ENCODE measurements around the gene CAMSAP2.

CAMSAP2 gene, protein sequence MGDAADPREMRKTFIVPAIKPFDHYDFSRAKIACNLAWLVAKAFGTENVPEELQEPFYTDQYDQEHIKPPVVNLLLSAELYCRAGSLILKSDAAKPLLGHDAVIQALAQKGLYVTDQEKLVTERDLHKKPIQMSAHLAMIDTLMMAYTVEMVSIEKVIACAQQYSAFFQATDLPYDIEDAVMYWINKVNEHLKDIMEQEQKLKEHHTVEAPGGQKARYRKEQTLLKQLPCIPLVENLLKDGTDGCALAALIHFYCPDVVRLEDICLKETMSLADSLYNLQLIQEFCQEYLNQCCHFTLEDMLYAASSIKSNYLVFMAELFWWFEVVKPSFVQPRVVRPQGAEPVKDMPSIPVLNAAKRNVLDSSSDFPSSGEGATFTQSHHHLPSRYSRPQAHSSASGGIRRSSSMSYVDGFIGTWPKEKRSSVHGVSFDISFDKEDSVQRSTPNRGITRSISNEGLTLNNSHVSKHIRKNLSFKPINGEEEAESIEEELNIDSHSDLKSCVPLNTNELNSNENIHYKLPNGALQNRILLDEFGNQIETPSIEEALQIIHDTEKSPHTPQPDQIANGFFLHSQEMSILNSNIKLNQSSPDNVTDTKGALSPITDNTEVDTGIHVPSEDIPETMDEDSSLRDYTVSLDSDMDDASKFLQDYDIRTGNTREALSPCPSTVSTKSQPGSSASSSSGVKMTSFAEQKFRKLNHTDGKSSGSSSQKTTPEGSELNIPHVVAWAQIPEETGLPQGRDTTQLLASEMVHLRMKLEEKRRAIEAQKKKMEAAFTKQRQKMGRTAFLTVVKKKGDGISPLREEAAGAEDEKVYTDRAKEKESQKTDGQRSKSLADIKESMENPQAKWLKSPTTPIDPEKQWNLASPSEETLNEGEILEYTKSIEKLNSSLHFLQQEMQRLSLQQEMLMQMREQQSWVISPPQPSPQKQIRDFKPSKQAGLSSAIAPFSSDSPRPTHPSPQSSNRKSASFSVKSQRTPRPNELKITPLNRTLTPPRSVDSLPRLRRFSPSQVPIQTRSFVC (N-terminal part only)

DNA sequence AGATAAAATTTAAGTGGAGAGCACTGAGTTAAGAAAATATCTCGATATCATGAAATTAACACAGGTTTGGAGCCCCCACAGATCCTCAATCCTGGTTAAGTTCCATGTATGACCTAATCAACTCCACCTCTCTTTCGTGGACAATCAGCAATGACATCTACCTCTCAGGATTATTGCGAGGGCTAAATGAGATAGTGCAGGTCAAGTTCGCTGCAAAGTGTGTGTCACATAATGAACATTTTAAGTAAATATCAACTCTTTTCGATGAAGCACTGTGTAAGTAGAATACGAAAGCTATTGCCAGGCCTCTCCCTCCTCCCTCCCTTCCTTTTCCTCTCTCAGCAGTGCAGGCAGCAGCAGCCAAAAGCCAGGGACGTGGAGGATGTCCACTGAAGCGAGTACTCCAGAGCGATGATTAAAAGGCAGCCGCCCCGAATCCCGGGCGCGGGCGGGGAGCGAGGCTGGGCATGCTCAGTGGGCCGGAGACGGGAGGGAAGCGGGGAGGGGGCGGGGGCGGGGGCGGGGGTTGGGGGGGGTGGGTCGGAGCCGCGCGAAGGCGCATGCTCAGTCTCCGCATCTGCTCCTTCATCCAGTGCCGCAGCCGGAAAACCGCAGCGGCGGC is at the start of gene CAMSAP2:
TSS of gene CAMSAP2 (plus strand) at position 567 of the 622 bp plus-strand sequence. CDS start 935 bp downstream, outside the sequence.
- DNase-seq (ENCODE audit: low spot score), result peak; percentile 58

GRCh38 chr1:200692316-200692715 is 46.4 kb upstream of the CAMSAP2 start:
- no peak for DNase-seq (ENCODE audit: low spot score)

DNA sequence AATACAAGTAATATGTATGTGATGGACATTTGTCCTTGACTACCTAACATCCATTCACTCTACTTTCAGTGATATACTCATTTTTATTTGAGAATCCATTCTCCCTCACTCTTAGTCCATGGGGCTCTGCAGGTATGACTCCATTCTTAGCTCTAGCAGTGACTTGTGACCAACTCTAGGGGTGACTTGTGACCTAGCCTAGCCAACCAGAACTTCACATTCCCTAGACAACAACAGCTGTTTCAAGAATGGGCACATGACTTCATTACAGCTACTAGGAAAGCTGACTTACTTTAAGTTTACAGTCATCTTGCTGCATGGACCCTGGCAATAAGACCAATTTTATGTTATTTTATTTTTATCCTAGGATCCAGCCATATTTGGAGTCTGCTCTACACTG is 45.4 kb upstream of the CAMSAP2 start:
- DNase-seq (ENCODE audit: low spot score), result no peak

- DNase-seq (ENCODE audit: low spot score), result no peak
Measured at GRCh38 chr1:200694738-200695137, 44.0 kb upstream of the CAMSAP2 start.

- DNase-seq (ENCODE audit: low spot score), result no peak
Measured at GRCh38 chr1:200699871-200700270, 38.8 kb upstream of the CAMSAP2 start.

- DNase-seq (ENCODE audit: low spot score), result no peak
Measured at GRCh38 chr1:200704986-200705500, 33.6 kb upstream of the CAMSAP2 start.

DNA sequence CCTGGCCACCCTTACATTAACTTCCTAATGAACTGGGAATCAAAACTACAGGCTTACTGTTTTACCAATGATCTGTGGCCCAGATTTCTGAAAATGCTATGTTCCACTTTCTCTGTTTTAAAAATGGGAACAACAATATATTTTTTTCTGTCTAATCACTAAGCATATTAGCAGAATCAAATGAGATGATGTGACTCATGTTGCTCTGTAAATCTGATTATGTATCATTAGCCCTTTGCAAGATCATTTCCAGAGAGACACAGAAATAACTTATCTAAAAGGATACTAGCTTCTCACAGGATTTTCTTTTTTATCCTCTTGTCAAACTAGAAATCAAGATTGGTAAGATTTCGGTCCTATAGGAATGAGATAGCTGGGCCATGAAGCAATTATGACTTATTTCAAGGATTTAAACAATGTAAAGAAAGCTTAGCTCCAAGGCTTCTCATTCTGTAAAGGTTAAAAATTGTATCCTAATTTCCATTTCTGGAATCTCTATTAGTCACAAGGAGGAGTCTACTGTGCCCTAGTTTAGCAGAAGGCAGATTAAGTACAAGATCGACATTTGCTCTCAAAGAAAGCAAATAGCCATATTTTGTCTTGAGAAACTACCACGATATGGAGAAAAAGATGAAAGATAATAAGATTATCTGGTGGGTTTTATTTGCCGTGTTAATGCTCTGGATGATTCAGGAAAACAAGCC is 32.4 kb upstream of the CAMSAP2 start:
- DNase-seq (ENCODE audit: low spot score), result no peak

DNA sequence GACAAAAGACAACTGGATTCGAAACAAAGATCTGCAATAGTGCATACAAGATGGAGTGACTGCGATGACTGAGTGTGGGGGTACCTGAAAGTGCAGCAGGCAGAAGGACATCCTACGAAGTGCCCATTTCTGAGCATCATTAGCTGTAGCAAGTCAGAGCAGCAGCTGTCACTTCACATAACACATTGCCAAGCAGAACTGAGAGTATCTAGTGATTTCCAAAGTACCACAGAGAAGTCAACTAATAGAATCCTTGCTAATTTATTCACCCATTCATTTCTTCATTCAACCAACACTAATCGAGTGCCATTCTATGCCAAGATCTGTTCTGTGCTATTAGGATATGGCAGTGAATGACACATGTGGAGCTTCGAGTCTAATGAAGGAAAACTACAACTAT is 31.6 kb upstream of the CAMSAP2 start:
- DNase-seq (ENCODE audit: low spot score), result no peak

- DNase-seq (ENCODE audit: low spot score), result no peak
Measured at GRCh38 chr1:200708161-200708560, 30.5 kb upstream of the CAMSAP2 start.

- no peak for DNase-seq (ENCODE audit: low spot score)
Measured at GRCh38 chr1:200708769-200709168, 29.9 kb upstream of the CAMSAP2 start.

DNA sequence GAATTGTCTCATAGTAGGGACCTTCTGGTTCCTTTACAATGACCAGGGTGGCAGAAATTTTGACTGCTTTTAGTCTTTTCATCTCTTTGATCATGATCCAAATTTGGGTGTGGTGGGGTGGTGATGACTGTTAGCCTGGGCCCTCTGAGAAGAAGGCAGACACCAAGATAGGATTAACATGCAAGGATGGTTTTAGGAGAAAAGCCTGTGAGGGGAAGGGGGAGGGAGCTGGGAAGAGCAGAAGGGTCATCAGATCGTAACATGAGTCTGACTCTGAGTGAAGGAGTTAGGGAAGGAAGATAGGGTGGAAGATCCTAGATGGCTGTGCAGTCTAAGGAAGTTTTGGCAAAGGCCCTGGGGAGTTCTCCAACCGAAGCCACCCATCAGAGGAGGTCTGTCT is 28.5 kb upstream of the CAMSAP2 start:
- DNase-seq (ENCODE audit: low spot score), result no peak

DNA sequence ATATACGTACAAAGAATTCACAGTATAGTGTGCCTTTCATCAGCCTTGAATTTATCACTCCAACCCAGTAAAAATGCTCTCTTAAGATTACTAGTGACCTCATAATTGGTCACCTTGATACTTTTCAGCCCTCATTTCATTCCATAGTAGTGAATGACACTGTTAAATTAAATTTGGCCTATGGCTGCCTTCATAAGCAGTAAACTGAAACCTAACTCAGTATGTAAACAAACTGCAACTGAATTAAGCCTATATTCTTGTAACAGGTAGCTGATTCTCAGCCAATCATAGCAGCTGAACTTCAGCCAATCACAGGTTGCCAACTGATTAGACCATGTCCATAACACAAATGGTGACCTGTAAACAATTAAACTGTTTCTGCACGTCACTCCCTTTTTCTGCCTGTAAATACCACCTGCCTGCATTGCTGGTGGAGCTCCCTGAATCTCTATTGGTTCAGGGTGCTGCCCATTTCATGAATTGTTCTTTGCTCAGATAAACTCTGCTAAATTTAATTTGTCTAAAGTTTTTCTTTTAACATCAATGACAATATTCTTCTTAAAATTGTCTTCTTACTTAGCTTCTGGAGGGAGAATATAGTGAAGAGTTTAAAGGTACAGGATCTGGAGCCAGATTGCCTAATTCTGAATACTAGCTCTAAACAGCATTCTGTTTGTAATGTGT is 24.0 kb upstream of the CAMSAP2 start:
- no peak for DNase-seq (ENCODE audit: low spot score)

DNA sequence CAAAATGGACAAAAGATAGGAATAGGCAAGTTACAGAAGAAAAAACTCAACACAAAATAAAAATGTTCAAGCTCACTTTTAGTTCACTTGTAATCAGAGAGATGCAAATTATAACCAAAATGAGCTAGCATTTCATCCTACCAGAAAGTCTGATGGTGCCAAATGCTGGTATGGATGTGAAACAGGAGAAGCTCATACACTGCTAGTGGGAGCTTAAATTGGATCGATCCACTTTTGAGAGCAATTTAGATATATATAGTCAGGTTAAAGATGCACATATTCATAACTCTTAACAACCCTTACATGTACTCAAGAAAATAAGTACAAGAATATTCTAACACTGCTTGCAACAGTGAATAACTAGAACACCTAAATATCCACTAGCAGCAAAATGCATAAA is 18.5 kb upstream of the CAMSAP2 start:
- DNase-seq (ENCODE audit: low spot score), result no peak

GRCh38 chr1:200724064-200724463 is 14.6 kb upstream of the CAMSAP2 start:
- DNase-seq (ENCODE audit: low spot score), result no peak

- no peak for DNase-seq (ENCODE audit: low spot score)
Measured at GRCh38 chr1:200727257-200727656, 11.4 kb upstream of the CAMSAP2 start.

- no peak for DNase-seq (ENCODE audit: low spot score)
Measured at GRCh38 chr1:200729863-200730262, 8.8 kb upstream of the CAMSAP2 start.

DNA sequence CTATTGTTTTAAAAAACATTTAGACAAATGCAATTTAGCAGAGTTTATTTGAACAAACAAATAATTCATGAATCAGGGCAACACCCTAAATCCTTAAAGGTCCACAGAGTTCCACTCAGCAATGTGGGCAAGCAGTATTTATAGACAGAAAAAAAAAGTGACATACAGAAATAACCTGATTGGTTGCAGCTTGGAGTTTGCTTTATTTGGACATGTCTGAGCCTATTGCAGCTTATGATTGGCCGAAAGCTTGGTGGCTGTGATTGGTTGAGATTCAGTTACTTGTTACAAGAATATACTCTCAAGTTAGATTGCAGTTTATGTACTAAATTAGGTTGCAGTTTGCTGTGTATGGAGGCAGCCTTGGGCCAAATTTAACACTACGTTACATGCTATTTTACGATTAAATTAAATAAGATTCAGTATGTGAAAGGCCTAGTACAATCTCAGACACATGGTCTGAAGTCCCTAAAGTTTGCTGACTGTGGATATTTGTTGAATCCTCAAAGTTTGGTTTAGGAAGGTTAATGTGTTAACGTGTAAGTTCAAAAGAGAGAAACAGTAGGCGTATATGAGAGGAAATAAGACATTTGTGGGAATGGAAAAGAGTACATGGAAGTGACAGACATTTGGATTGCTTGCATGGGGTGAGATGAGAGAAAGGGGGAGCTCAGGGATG is 6.9 kb upstream of the CAMSAP2 start:
- DNase-seq (ENCODE audit: low spot score), result no peak

GRCh38 chr1:200732438-200732837 is 6.3 kb upstream of the CAMSAP2 start:
- no peak for DNase-seq (ENCODE audit: low spot score)

DNA sequence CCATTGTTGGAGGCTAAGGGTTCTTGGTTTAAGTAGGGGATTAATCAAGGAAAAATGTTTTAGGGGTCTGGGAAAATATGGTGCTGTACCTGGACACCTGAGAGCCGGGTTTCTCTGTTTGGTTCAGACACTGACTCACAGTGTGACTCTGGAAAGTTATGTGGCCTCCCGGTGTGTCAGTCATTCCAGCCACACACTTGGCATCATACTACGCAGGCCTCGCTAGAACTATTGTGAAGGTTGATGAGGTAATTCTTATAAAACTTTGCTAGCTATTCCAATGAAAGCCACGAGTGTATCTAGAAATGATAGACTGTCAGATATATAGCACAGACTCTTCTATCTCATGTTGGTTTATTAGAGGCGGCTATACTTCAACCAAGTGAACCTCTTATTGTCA is 4.8 kb upstream of the CAMSAP2 start:
- DNase-seq (ENCODE audit: low spot score), result no peak

GRCh38 chr1:200737647-200738291 is 924 bp upstream of the CAMSAP2 start:
- no peak for DNase-seq (ENCODE audit: low spot score)

All from germinal center (tissue), 1 donor.